A673 (cell line): ENCODE results near the gene DEDD.

Experiments used
- EZH2 ChIP-seq: fragments of 200-600 bp; sonication (generic); IDR thresholded peaks from 2 replicates; pipeline ENCODE4 v1.6.1; 2017; ENCODE audit warnings: borderline replicate concordance, low read depth, mild to moderate bottlenecking, mixed read lengths, antibody characterized with exemption, low read length; ENCODE audit not compliant: poor library complexity, severe bottlenecking
- TF ChIP-seq, protein P1 (sequence below): fragments of 300-800, 200-600 bp; sonication (generic); conservative IDR thresholded peaks from 2 replicates; pipeline ENCODE4 v1.5.1; 2017; ENCODE audit warnings: low read depth, mild to moderate bottlenecking, antibody characterized with exemption, low read length, moderate library complexity, mixed read lengths

DNA sequence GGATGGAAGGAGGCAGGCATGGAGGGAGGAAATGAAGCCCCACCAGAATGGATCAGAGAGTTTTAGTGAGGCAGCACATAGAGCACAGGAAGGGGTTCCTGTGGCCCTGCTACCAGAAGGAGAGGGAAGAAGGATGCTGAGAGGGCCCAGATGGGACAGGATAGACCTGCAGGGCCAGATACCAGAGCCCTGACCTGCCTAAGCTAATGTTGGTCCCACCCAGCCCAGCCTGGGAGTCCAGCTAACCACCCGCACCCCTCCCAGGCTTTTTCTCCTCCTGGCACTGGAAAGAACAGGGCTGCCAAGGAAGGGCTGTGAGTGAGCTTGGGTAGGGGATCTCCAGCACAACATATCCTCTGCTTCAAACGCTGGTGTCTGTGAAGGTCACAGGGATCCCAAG lies 50.0 kb downstream of the DEDD start:
- TF ChIP-seq, protein P1, sequence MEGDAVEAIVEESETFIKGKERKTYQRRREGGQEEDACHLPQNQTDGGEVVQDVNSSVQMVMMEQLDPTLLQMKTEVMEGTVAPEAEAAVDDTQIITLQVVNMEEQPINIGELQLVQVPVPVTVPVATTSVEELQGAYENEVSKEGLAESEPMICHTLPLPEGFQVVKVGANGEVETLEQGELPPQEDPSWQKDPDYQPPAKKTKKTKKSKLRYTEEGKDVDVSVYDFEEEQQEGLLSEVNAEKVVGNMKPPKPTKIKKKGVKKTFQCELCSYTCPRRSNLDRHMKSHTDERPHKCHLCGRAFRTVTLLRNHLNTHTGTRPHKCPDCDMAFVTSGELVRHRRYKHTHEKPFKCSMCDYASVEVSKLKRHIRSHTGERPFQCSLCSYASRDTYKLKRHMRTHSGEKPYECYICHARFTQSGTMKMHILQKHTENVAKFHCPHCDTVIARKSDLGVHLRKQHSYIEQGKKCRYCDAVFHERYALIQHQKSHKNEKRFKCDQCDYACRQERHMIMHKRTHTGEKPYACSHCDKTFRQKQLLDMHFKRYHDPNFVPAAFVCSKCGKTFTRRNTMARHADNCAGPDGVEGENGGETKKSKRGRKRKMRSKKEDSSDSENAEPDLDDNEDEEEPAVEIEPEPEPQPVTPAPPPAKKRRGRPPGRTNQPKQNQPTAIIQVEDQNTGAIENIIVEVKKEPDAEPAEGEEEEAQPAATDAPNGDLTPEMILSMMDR: no peak
- no peak for TF ChIP-seq EZH2
